Liver (tissue), 9 donors: ENCODE results near the gene PMM2. TPM values are rescaled to one million over a fixed set of nuclear protein-coding genes. Genes with fewer than 3 reads are reported as not detected.

ENCODE experiments used
- DNase-seq: peaks from one replicate; pipeline ENCODE4 v3.0.0-alpha.2; 2017; ENCODE audit warnings: low spot score
- H3K27ac ChIP-seq, 2 donors: one replicate each; pipeline ENCODE4 v1.7.0; 2013; ENCODE audit warnings: inconsistent platforms in 2 of 2, low read length in 2 of 2, control low read depth in 1 of 2, low read depth in 1 of 2, mild to moderate bottlenecking in 1 of 2
- H3K27me3 ChIP-seq, 4 donors: one replicate each; pipeline versions ENCODE4 v1.6.1 to v1.7.0; 2013; ENCODE audit warnings: low read length in 3 of 4, inconsistent platforms in 1 of 4, mild to moderate bottlenecking in 1 of 4, moderate library complexity in 1 of 4; ENCODE audit not compliant: control insufficient read depth in 4 of 4, insufficient read depth in 4 of 4
- H3K36me3 ChIP-seq, 4 donors: one replicate each; pipeline versions ENCODE4 v1.6.1 to v1.7.0; 2013; ENCODE audit warnings: low read length in 3 of 4, mild to moderate bottlenecking in 3 of 4, low read depth in 1 of 4, moderate library complexity in 1 of 4; ENCODE audit not compliant: control insufficient read depth in 4 of 4, insufficient read depth in 3 of 4
- H3K4me1 ChIP-seq, 4 donors: one replicate each; pipeline versions ENCODE4 v1.6.1 to v1.7.0; 2013; ENCODE audit warnings: low read length in 3 of 4, mild to moderate bottlenecking in 3 of 4, moderate library complexity in 1 of 4; ENCODE audit not compliant: control insufficient read depth in 4 of 4, insufficient read depth in 4 of 4
- H3K4me3 ChIP-seq, 3 donors: one replicate each; pipeline versions ENCODE4 v1.6.1 to v1.7.0; 2013; ENCODE audit warnings: low read length in 3 of 3, control low read depth in 1 of 3, low read depth in 1 of 3, mild to moderate bottlenecking in 1 of 3
- H3K9ac ChIP-seq, 2 donors: one replicate each; pipeline ENCODE4 v1.7.0; 2013; ENCODE audit warnings: low read length in 2 of 2, mild to moderate bottlenecking in 2 of 2, moderate library complexity in 2 of 2, control low read depth in 1 of 2, low read depth in 1 of 2
- H3K9me3 ChIP-seq, 4 donors: one replicate each; pipeline versions ENCODE4 v1.6.1 to v1.7.0; 2013; ENCODE audit warnings: low read length in 3 of 4; ENCODE audit not compliant: control insufficient read depth in 4 of 4
- ATF3 ChIP-seq: IDR thresholded peaks from 2 replicates; pipeline ENCODE4 v1.6.1; 2016; ENCODE audit warnings: antibody characterized with exemption
- CTCF ChIP-seq: fragments of 150-350 bp; IDR thresholded peaks from 2 replicates; pipeline ENCODE4 v1.5.1; 2017; ENCODE audit warnings: improper control_type of control experiment, low read depth, low read length; ENCODE audit not compliant: missing input control
- EGR1 ChIP-seq, 2 donors: IDR thresholded peaks; 2 replicates each; pipeline ENCODE4 v1.6.1; 2016 to 2018; ENCODE audit warnings: antibody characterized with exemption in 2 of 2, low read depth in 2 of 2
- FOXA1 ChIP-seq: IDR thresholded peaks from 2 replicates; pipeline ENCODE4 v1.6.1; 2016; ENCODE audit warnings: antibody characterized with exemption
- FOXA2 ChIP-seq: IDR thresholded peaks from 2 replicates; pipeline ENCODE4 v1.6.1; 2016; ENCODE audit warnings: antibody characterized with exemption
- GABPA ChIP-seq, 2 donors: IDR thresholded peaks in 1 of 2; conservative IDR thresholded peaks in 1 of 2; 2 replicates each; pipeline ENCODE4 v1.6.1; 2016; ENCODE audit warnings: antibody characterized with exemption in 2 of 2, mild to moderate bottlenecking in 1 of 2, moderate library complexity in 1 of 2
- HNF4A ChIP-seq, 2 donors: conservative IDR thresholded peaks; 2 replicates each; pipeline ENCODE4 v1.6.1; 2016; ENCODE audit warnings: antibody characterized with exemption in 2 of 2, mild to moderate bottlenecking in 2 of 2
- HNF4G ChIP-seq: IDR thresholded peaks from 2 replicates; pipeline ENCODE4 v1.6.1; 2016; ENCODE audit warnings: antibody characterized with exemption
- JUND ChIP-seq, 2 donors: IDR thresholded peaks; 2 replicates each; pipeline ENCODE4 v1.6.1; 2016; ENCODE audit warnings: antibody characterized with exemption in 2 of 2
- MAX ChIP-seq: IDR thresholded peaks from 2 replicates; pipeline ENCODE4 v1.6.1; 2016; ENCODE audit warnings: antibody characterized with exemption
- NR2F2 ChIP-seq: IDR thresholded peaks from 2 replicates; pipeline ENCODE4 v1.6.1; 2016; ENCODE audit warnings: antibody characterized with exemption
- RAD21 ChIP-seq, 2 donors: IDR thresholded peaks; 2 replicates each; pipeline ENCODE4 v1.6.1; 2016; ENCODE audit warnings: antibody characterized with exemption in 2 of 2, mild to moderate bottlenecking in 2 of 2
- REST ChIP-seq: IDR thresholded peaks from 2 replicates; pipeline ENCODE4 v1.6.1; 2016; ENCODE audit warnings: antibody characterized with exemption, mild to moderate bottlenecking
- RXRA ChIP-seq, 2 donors: IDR thresholded peaks; 2 replicates each; pipeline ENCODE4 v1.6.1; 2017 to 2018; ENCODE audit warnings: antibody characterized with exemption in 2 of 2, mild to moderate bottlenecking in 1 of 2
- SP1 ChIP-seq: IDR thresholded peaks from 2 replicates; pipeline ENCODE4 v1.6.1; 2018; ENCODE audit warnings: antibody characterized with exemption, mild to moderate bottlenecking
- TAF1 ChIP-seq: conservative IDR thresholded peaks from 2 replicates; pipeline ENCODE4 v1.6.1; 2016; ENCODE audit warnings: antibody characterized with exemption, mild to moderate bottlenecking
- YY1 ChIP-seq: IDR thresholded peaks from 2 replicates; pipeline ENCODE4 v1.6.1; 2016; ENCODE audit warnings: antibody characterized with exemption, mild to moderate bottlenecking
- ZBTB33 ChIP-seq: IDR thresholded peaks from 2 replicates; pipeline ENCODE4 v1.6.1; 2016; ENCODE audit warnings: antibody characterized with exemption
- WGBS: extraction: QIAGEN DNeasy Blood & Tissue Kit; methylation state at CpG from one replicate; pipeline ENCODE4 v1.1.7; 2013; 5-methylcytosine and 5-hydroxymethylcytosine counted together
- polyA plus RNA-seq, 2 donors: library from polyadenylated mRNA; stranded (reverse) in 1 of 2; unstranded in 1 of 2; fragments of 200-250 nt in 1 of 2; fragments of >200 nt in 1 of 2; fragmentation: Nextera tagmentation in 1 of 2; extraction: Ambion mirVana in 1 of 2; gene quantifications; one replicate each; pipeline versions ENCODE4 v1.2.1 to v1.2.3, GENCODE V29; 2013 to 2015
- total RNA-seq, 2 donors: library from RNA; depleted of rRNA; stranded (reverse); fragments of >200 nt; gene quantifications; one replicate each; pipeline ENCODE4 v1.2.3, GENCODE V29; 2014
- donor health status: healthy.
- donor health status: healthy.
- donor health status: healthy.
- donor health status: healthy.
- donor health status: healthy.

PMM2 gene
- total and polyA plus RNA-seq, 4 donors, result 6.8 to 38.9 (median 30.0) TPM

GRCh38 chr16:8893426-8893825, 95.8 kb downstream of the PMM2 start:
- TF ChIP-seq TAF1 (no peak), REST (no peak), RAD21 (IDR thresholded peaks at IDR 0.05) (no peak), EGR1 (IDR thresholded peaks at IDR 0.05; ENCODE audit: low read depth in 2 of 2) (no peak), HNF4A (conservative IDR thresholded peaks at IDR 0.05) (no peak), ZBTB33 (no peak), GABPA (IDR thresholded peaks at IDR 0.05 in 1 of 2, conservative IDR thresholded peaks at IDR 0.05 in 1 of 2) (no peak), FOXA1 (no peak), YY1 (no peak), SP1 (no peak), JUND (IDR thresholded peaks at IDR 0.05) (no peak), FOXA2 (no peak), HNF4G (no peak), MAX (no peak), ATF3 (no peak), NR2F2 (no peak), CTCF (no peak), RXRA (IDR thresholded peaks at IDR 0.05) (no peak)
- Histone ChIP-seq H3K36me3 (peaks cover 10 to 74% (median 55%) of the 10 kb centered on the region in 4 donors), H3K27ac (no peak overlapping the region), H3K4me3 (no peak overlapping the region), H3K9ac (no peak overlapping the region), H3K9me3 (no peaks in the 10 kb centered on the region), H3K4me1 (no peaks in the 10 kb centered on the region), H3K27me3 (no peaks in the 10 kb centered on the region)
- 88% methylated on average over 9 of the region's 9 CpGs for WGBS
- DNase-seq, result no peak
